ENCODE measurements around the gene RNF181. TPM values are rescaled to one million over a fixed set of nuclear protein-coding genes. Genes with fewer than 3 reads are reported as not detected.
"Not testable (repeated sequence)": the region's sequence is repeated elsewhere in the genome, so short reads cannot be mapped to it uniquely, and the experiment has no call there.

The RNF181 gene
- total RNA-seq, 2 experiments from 2014 or later: 113 to 140 TPM

GRCh38 chr2:85602476-85603234, 7.1 kb downstream of the RNF181 start, which contains the start of gene TMEM150A:
TMEM150A (minus strand) TSS chr2:85602698; CDS start chr2:85601948, 750 bp downstream.
- Mint-ChIP-seq H3K27me3 (no peaks in the 10 kb centered on the region), H3K36me3 (ENCODE audit: low read depth) (peaks cover 2% of the 10 kb centered on the region), H3K9me3 (ENCODE audit: low read depth) (no peaks in the 10 kb centered on the region), H3K27ac (peak within 1 kb of the TSS; percentile 78), H3K4me1 (peaks cover 27% of the 10 kb centered on the region), H3K4me3 (peak within 1 kb of the TSS; percentile 90)
- peak; percentile 95 for ATAC-seq
- CTCF ChIA-PET: interaction anchor here (0.7 to 1.5 kb wide), 4 partner anchors 20 to 42 kb away, joined by 3 to 4 read pairs (median 3); no protein-coding TSS in a partner anchor
- POLR2A ChIA-PET: interaction anchor here (1.0 kb wide), 1 partner anchor 62 kb away, joined by 3 read pairs; no protein-coding TSS in a partner anchor
- peak; percentile 92 for DNase-seq
- intact Hi-C loops (cut with DNase I, micrococcal nuclease): loop anchor here (1.0 to 2.0 kb wide), 6 partner anchors 9 to 184 kb away; partner anchors contain the start of genes GGCX (in 2 of the 2), C2orf68 (in 1 of the 2), SH2D6 (in 1 of the 2) and USP39 (in 1 of the 2)

DNA sequence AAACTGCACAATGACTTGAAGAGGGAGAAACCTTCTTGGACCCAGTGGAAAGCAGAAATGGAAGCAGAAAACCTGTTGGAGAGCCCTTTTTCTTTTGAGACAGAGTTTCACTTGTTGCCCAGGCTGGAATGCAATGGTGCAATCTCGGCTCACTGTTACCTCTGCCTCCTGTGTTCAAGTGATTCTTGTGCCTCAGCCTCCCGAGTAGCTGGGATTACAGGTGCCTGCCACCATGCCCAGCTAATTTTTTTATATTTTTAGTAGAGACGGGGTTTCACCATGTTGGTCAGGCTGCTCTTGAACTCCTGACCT, 8.5 kb downstream of the RNF181 start:
- H3K27me3 Mint-ChIP-seq; H3K36me3 Mint-ChIP-seq (ENCODE audit: low read depth); ATAC-seq; H3K9me3 Mint-ChIP-seq (ENCODE audit: low read depth); H3K27ac Mint-ChIP-seq; intact Hi-C loops (cut with DNase I, micrococcal nuclease); H3K4me3 Mint-ChIP-seq; DNase-seq: not testable (repeated sequence)
- H3K4me1 Mint-ChIP-seq: peaks cover 29% of the 10 kb centered on the region
- POLR2A ChIA-PET: interaction anchor here (0.5 to 2.3 kb wide), 4 partner anchors 9 to 723 kb away, joined by 3 to 7 read pairs (median 4); partner anchors contain the start of gene RNF181
- CTCF ChIA-PET: interaction anchor here (1.0 to 1.2 kb wide), 3 partner anchors 9 to 166 kb away, joined by 4 to 6 read pairs (median 5); partner anchors contain the start of genes RNF181 and VAMP8

DNA sequence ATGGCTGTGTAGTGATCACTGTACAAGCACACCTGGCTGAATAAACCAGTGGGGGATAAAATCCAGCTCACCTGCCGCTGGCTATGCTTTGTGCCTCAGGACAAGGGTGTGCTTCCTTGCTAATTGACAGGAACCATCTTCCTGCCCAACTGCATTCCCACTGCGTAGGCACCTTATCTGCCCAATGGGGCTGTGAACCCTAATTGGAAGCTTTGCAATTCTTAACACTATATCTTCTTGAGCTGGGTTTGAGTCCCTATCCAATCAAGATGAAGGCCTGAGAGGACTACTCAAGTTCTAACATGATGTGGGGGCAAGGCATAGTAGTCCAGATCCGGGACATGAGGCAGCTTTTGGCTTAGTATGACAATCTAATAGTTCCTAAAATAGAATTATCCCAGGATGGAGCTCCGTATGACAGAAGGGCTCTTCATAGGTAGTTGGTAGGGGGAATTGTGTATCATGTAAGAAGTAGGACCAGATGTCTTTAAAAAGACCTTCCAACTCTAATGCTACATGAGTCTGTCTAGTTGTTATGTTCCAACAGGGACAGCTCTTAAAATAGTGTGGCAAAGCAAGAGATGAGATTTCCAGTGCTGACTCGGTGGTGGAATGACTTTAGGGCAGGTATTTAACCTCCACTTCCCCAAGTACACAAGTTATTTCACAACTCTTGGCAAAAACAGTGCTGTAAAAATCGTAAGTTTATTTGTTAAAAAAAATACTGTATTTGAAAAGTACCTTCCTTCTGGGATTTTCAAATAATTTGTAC, 9.2 kb downstream of the RNF181 start:
- intact Hi-C loops (cut with DNase I, micrococcal nuclease): no loop called here
- DNase-seq (no peak), ATAC-seq (no peak)
- CTCF ChIA-PET: interaction anchor here (0.9 to 3.2 kb wide), 6 partner anchors 9 to 166 kb away, joined by 3 to 13 read pairs (median 4); partner anchors contain the start of genes RNF181 and VAMP8
- Mint-ChIP-seq H3K4me1 (peaks cover 28% of the 10 kb centered on the region), H3K4me3 (no peak overlapping the region), H3K27me3 (no peaks in the 10 kb centered on the region), H3K27ac (no peak overlapping the region), H3K9me3 (ENCODE audit: low read depth) (no peaks in the 10 kb centered on the region), H3K36me3 (ENCODE audit: low read depth) (peaks cover 9% of the 10 kb centered on the region)
- POLR2A ChIA-PET: interaction anchor here (0.6 to 2.3 kb wide), 2 partner anchors 10 to 55 kb away, joined by 3 to 7 read pairs; partner anchors contain the start of gene RNF181

- intact Hi-C loops (cut with DNase I, micrococcal nuclease): no loop called here
- DNase-seq (no peak), ATAC-seq (no peak)
- peaks cover 13% of the 10 kb centered on the region for H3K36me3 Mint-ChIP-seq (ENCODE audit: low read depth)
- H3K27ac Mint-ChIP-seq: no peak overlapping the region
- H3K4me1 Mint-ChIP-seq: peaks cover 35% of the 10 kb centered on the region
- no peaks in the 10 kb centered on the region for H3K27me3 Mint-ChIP-seq
- ChIA-PET CTCF (interaction anchor here (0.8 to 3.2 kb wide), 5 partner anchors 13 to 1032 kb away, joined by 3 to 13 read pairs (median 4); partner anchors contain the start of gene VAMP8), POLR2A (interaction anchor here (2.3 kb wide), 1 partner anchor 11 kb away, joined by 7 read pairs; the partner anchor contains the start of gene RNF181)
- H3K9me3 Mint-ChIP-seq (ENCODE audit: low read depth): no peaks in the 10 kb centered on the region
- no peak overlapping the region for H3K4me3 Mint-ChIP-seq
Measured at GRCh38 chr2:85605406-85606115, 10.0 kb downstream of the RNF181 start.

DNA sequence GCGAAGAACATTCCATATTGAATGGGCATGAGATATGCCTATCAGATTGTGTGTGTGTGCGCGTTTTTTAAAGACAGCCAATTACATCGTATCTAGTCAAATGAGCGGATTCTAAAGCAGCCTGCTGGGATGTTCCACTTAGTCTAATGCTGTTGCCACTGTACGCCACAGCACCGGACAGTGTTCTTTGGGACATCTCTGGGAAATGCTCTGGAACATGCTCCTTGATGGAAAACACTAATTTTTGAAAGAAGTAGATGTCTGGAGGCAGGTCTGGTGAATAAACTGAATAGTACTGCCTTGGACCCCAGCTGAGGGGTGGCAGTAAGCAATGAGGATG, 10.5 kb downstream of the RNF181 start:
- intact Hi-C loops (cut with DNase I, micrococcal nuclease): no loop called here
- ChIA-PET POLR2A (no interaction called here), CTCF (interaction anchor here (0.8 to 3.2 kb wide), 2 partner anchors 31 to 1032 kb away, joined by 4 to 13 read pairs; no protein-coding TSS in a partner anchor)
- peaks cover 35% of the 10 kb centered on the region for H3K4me1 Mint-ChIP-seq
- H3K27me3 Mint-ChIP-seq: no peaks in the 10 kb centered on the region
- no peak for DNase-seq
- peaks cover 13% of the 10 kb centered on the region for H3K36me3 Mint-ChIP-seq (ENCODE audit: low read depth)
- no peak for ATAC-seq
- H3K27ac Mint-ChIP-seq: no peak overlapping the region
- no peak overlapping the region for H3K4me3 Mint-ChIP-seq
- no peaks in the 10 kb centered on the region for H3K9me3 Mint-ChIP-seq (ENCODE audit: low read depth)

DNA sequence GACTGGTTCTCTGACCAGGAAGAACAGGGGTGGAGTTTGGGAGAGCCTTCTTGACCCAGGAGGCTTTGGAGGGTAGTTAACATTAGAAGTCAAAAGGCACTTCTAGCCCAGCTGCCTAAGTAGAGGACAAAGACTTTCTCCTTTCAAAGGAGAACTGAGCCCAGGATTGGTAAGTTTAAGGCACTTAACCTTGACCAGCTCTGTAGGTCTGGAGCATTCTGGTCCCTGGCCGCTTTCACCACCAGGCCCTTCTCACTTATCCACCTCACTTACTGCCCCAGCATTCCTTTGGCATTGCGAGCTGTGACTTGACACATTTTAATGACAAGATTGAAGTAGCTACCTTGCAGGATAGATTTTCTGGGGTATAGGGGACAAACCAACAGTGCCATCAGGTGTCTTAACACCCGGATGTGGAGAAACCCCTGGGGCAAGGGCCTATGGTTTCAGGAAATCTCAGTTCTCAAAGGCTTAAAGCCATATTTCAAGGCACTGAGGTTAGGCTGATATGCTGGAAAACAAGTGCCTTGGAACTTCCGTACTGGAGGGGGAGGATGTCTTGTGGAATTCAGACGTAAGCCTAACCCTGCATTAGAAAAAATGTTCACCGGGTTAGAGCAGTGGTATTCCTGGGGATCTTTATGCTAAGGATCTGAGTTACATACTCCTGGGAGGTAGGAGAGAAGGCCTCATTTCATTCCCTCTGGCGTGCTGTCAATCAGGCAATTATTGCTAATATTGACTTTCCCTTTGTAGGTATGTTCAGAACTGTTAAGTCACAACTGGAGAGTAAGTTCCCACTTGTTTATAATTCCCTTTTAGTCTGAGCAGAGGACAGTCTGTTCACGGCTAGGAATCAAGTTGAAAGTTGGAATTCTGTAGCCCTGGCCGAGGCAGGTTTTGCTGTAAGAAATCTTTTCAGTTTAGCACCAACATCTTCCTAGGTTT, 12.0 kb downstream of the RNF181 start:
- intact Hi-C loops (cut with DNase I, micrococcal nuclease): no loop called here
- no peak for ATAC-seq
- Mint-ChIP-seq H3K4me3 (no peak overlapping the region), H3K27ac (no peak overlapping the region), H3K9me3 (ENCODE audit: low read depth) (no peaks in the 10 kb centered on the region), H3K4me1 (peaks cover 29% of the 10 kb centered on the region), H3K36me3 (ENCODE audit: low read depth) (peaks cover 16% of the 10 kb centered on the region), H3K27me3 (no peaks in the 10 kb centered on the region)
- ChIA-PET CTCF (interaction anchor here (3.2 kb wide), 1 partner anchor 30 kb away, joined by 13 read pairs; no protein-coding TSS in a partner anchor), POLR2A (no interaction called here)
- no peak for DNase-seq

GRCh38 chr2:85611217-85611704, 15.7 kb downstream of the RNF181 start:
- DNase-seq (no peak), ATAC-seq (peak; percentile 9)
- H3K9me3 Mint-ChIP-seq (ENCODE audit: low read depth): no peaks in the 10 kb centered on the region
- peak overlapping the region; percentile 97 for H3K4me3 Mint-ChIP-seq
- H3K27me3 Mint-ChIP-seq: no peaks in the 10 kb centered on the region
- ChIA-PET CTCF (interaction anchor here (0.6 to 2.9 kb wide), 3 partner anchors 16 to 57 kb away, joined by 3 to 13 read pairs (median 6); partner anchors contain the start of gene RNF181), POLR2A (interaction anchor here (0.6 to 1.2 kb wide), 6 partner anchors 16 to 74 kb away, joined by 3 to 15 read pairs (median 4); partner anchors contain the start of genes MAT2A and RNF181)
- intact Hi-C loops (cut with DNase I, micrococcal nuclease): loop anchor here (1.0 to 10.0 kb wide), 5 partner anchors 9 to 834 kb away; partner anchors contain the start of genes VAMP8 (in 2 of the 2), KDM3A (in 1 of the 2), POLR1A (in 1 of the 2) and PTCD3 (in 1 of the 2)
- peaks cover 14% of the 10 kb centered on the region for H3K4me1 Mint-ChIP-seq
- peaks cover 18% of the 10 kb centered on the region for H3K36me3 Mint-ChIP-seq (ENCODE audit: low read depth)
- peak overlapping the region; percentile 96 for H3K27ac Mint-ChIP-seq

DNA sequence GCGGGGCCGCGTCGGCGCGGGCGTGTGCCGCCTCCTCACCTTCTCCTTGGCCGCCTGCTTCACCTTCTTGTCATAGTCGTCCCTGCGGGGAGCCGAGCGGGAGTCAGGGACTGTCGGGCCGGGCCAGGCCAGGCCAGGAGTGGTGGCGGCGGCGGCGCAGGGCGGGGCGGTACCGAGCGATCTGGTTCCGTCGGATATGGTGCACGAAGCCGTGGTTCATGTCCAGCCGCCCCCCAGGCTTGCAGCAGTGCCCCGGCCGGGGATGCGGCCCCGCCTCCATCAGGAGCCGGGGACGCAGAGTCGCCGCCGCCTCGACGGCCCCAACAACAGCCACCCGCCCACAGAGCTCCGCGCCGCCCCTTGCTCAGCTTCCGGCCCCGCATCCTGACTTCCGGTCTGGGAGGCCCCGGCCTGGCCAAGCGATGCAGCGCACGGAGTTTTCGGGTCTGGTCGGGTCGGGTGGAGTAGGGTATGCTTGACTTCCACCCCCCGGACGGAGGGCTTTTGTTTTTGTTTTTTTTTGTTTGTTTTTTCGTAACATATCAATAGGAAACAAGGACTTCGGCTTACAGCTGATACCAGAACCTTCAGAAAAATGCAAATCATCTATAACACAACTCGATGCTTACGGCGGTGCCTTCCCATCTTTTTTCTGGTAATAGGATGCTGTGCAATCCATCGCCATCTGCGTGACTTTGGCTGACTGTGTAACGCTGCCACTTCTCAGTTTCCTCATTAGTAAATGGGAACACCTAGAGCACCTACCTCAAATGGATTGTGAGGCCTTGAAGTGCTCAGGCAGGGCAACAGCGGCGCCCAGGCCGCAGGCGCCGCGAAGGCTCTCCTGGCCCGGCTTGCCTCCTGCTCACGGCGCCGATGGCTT, 16.4 kb downstream of the RNF181 start, which contains the start of gene C2orf68:
TSS of gene C2orf68 (minus strand) at position 362 of the 883 bp plus-strand sequence. CDS start at position 280, 82 bp downstream.
- H3K4me1 Mint-ChIP-seq: peaks cover 14% of the 10 kb centered on the region
- H3K36me3 Mint-ChIP-seq (ENCODE audit: low read depth): peaks cover 18% of the 10 kb centered on the region
- intact Hi-C loops (cut with DNase I, micrococcal nuclease): loop anchor here (1.0 to 10.0 kb wide), 11 partner anchors 9 to 951 kb away; partner anchors contain the start of genes RNF181 (in 2 of the 2), VAMP8 (in 2 of the 2), CHMP3 (in 1 of the 2) and GGCX (in 1 of the 2)
- ATAC-seq: peak; percentile 76
- DNase-seq: peak; percentile 94
- no peaks in the 10 kb centered on the region for H3K27me3 Mint-ChIP-seq
- ChIA-PET CTCF (interaction anchor here (0.6 to 2.9 kb wide), 3 partner anchors 17 to 58 kb away, joined by 3 to 13 read pairs (median 6); partner anchors contain the start of gene RNF181), POLR2A (interaction anchor here (0.6 to 1.2 kb wide), 6 partner anchors 16 to 75 kb away, joined by 3 to 15 read pairs (median 4); partner anchors contain the start of genes MAT2A and RNF181)
- H3K4me3 Mint-ChIP-seq: peak within 1 kb of the TSS; percentile 97
- H3K27ac Mint-ChIP-seq: peak within 1 kb of the TSS; percentile 96
- no peaks in the 10 kb centered on the region for H3K9me3 Mint-ChIP-seq (ENCODE audit: low read depth)
